HL-60 (cell line): ENCODE measurements around the gene ANO3.

Experiments
- DNase-seq, 2 experiments: peaks; one replicate each; pipeline ENCODE4 v3.0.0-alpha.2; 2010 to 2020; ENCODE audit warnings: low read depth in 1 of 2, low spot score in 1 of 2
- H3K27ac ChIP-seq: fragments of 250-450 bp; sonication (Bioruptor Pico); replicated peaks from 2 replicates; pipeline ENCODE4 v1.5.1; 2020; ENCODE audit warnings: mild to moderate bottlenecking, moderate library complexity
- H3K27me3 ChIP-seq: fragments of 250-450 bp; sonication (Bioruptor Pico); 2 replicates; pipeline ENCODE4 v1.5.1; 2021; ENCODE audit warnings: mild to moderate bottlenecking, moderate library complexity; ENCODE audit not compliant: insufficient read depth, poor library complexity, severe bottlenecking
- H3K4me3 ChIP-seq: replicated peaks from 2 replicates; pipeline ENCODE4 v1.5.1; 2011; ENCODE audit warnings: mild to moderate bottlenecking, control low read depth, low read length; ENCODE audit not compliant: insufficient read depth
- CTCF ChIP-seq: IDR thresholded peaks from one replicate; pipeline ENCODE4 v1.5.1; 2011; ENCODE audit warnings: low read length, control low read depth, inconsistent platforms; ENCODE audit not compliant: insufficient read depth
- GABPA ChIP-seq: IDR thresholded peaks from 2 replicates; pipeline ENCODE4 v1.6.1; 2012; ENCODE audit warnings: low read depth
- POLR2AphosphoS5 ChIP-seq: IDR thresholded peaks from 2 replicates; pipeline ENCODE4 v1.6.1; 2012; ENCODE audit warnings: low read depth
- REST ChIP-seq: IDR thresholded peaks from 2 replicates; pipeline ENCODE4 v1.6.1; 2012; ENCODE audit warnings: low read depth; ENCODE audit not compliant: insufficient replicate concordance
- SPI1 ChIP-seq: IDR thresholded peaks from 2 replicates; pipeline ENCODE4 v1.6.1; 2012; ENCODE audit warnings: low read depth, mild to moderate bottlenecking, borderline replicate concordance

Gene ANO3

GRCh38 chr11:26573896-26574295 lies 242.0 kb downstream of the ANO3 start:
- Histone ChIP-seq H3K27ac (no peak overlapping the region), H3K4me3 (no peak overlapping the region), H3K27me3 (no peaks in the 10 kb centered on the region)
- TF ChIP-seq CTCF (no peak), GABPA (no peak), SPI1 (no peak), POLR2AphosphoS5 (no peak), REST (no peak)
- DNase-seq = no peak

DNA sequence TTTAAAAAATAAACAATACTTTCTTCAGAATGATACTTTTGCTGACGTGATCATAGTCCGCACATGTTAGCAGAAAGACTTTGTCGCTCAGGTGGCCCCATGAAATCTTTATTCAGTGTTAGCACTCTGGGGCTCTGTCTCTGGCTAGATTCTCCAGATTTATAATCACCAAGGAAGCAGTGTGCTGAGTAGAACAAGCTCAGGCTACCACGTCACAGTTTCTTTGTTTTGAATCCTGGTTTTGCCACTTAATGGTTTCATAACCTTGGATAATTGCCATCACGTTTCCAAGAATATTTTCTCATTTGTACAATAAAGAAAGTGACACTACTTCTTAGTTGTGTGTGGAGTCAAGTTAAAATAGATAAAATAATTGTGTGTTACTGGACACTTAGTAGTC lies 244.0 kb downstream of the ANO3 start:
- TF ChIP-seq CTCF = no peak
- TF ChIP-seq GABPA = no peak
- TF ChIP-seq SPI1 = no peak
- TF ChIP-seq REST = no peak
- TF ChIP-seq POLR2AphosphoS5 = no peak
- Histone ChIP-seq H3K27me3 (no peaks in the 10 kb centered on the region), H3K27ac (no peak overlapping the region), H3K4me3 (no peak overlapping the region)
- DNase-seq = no peak

GRCh38 chr11:26578998-26579661 lies 247.2 kb downstream of the ANO3 start:
- no peak overlapping the region for H3K4me3 ChIP-seq
- TF ChIP-seq SPI1 = no peak
- no peak for TF ChIP-seq REST
- TF ChIP-seq GABPA = no peak
- no peak for TF ChIP-seq POLR2AphosphoS5
- no peak for TF ChIP-seq CTCF
- no peaks in the 10 kb centered on the region for H3K27me3 ChIP-seq
- no peak overlapping the region for H3K27ac ChIP-seq
- DNase-seq = no peak
